NK-92 (cell line): ENCODE data around the gene TMEM217.
"Not testable (repeated sequence)": the region's sequence is repeated elsewhere in the genome, so short reads cannot be mapped to it uniquely, and the experiment has no call there.

Source experiments
- DNase-seq: peaks from one replicate; lab custom pipeline; 2025; ENCODE audit not compliant: unreplicated experiment; lab: John Stamatoyannopoulos, UW

Gene TMEM217

DNA sequence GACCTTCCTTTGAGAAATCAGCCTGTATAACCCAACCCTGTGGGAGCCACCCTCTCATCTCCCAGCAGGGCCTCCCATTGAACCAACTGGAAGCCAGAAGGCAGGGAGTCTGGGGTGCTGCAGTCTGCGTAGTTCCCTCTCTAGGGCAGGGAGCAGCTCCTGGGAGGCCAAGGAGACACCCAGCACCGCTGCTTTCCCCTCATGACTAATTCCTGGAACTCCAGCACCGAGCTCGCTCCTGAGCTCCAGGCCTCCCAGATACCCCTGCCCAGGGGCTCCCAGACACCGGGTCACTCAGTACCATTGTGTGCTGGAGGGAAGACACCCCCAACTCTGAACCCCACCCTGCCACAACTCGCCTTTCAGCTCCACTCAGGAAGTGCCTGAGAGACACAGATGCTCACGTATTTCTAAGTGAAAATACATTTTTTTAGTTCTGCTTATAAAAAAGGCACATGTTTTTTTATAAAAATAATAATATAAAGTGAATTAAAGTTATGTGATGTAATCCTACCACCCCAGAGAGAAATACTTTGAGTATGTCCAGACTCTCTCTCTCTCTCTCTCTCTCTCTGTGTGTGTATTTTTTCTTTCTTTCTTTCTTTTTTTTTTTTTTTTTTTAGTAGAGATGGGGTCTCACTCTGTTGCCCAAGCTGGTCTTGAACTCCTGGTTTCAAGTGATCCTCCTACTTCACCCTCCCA, 70.5 kb downstream of the TMEM217 start:
- no peak for DNase-seq

GRCh38 chr6:37185949-37186720, 71.8 kb downstream of the TMEM217 start:
- not testable (repeated sequence) for DNase-seq

DNA sequence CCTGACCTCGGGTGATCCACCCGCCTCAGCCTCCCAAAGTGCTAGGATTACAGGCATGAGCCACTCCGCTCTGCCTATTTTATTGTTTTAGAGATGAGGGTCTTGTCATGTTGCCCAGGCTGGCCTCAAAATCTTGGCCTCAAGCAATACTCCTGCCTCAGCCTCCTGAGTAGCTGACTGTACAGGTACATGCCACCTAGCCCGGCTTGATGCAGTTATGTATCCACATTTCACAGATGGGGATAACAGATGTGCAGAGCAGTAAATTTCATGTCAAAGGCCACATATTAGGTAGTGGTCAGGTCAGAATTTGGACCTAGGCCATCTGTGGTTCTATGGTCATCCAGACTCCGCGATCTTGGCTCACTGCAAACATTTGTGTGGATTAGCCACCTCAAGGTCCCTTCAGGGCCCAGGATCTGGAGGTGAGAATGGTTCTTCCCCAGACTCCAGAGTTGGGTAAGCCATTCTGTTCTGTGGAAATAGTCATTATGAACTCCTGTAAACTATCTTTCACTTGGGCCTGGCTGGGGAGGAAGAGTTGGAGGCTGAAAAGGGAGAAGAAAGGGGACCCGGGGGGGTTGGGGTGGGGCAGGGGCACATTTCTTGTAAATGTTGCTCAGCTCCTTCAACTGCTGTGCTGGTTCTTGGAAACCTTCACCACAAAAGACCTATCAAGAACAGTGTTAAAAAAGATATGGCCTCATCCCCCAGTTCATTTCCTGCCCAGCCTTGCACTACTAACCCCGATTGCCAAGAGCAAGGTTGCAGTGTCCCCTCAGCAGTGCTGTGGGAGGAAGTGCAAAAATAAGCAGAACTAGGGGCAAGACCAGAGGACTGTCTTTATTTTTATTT, 75.0 kb downstream of the TMEM217 start:
- DNase-seq = no peak

DNA sequence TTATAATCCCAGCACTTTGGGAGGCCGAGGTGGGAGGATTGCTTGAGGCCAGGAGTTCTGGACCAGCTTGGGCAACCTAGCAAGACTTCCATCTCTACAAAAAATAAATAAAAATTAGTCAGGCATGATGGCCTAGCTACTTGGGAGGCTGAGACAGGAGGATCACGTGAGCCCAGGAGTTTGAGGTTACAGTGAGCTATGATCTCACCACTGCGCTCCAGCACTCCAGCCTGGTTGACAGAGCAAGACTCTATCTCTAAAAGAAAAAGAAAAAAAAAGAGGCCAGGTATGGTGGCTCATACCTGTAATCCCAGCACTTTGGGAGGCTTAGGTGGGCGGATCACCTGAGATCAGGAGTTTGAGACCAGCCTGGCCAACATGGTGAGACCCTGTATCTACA, 77.3 kb downstream of the TMEM217 start:
- not testable (repeated sequence) for DNase-seq

DNA sequence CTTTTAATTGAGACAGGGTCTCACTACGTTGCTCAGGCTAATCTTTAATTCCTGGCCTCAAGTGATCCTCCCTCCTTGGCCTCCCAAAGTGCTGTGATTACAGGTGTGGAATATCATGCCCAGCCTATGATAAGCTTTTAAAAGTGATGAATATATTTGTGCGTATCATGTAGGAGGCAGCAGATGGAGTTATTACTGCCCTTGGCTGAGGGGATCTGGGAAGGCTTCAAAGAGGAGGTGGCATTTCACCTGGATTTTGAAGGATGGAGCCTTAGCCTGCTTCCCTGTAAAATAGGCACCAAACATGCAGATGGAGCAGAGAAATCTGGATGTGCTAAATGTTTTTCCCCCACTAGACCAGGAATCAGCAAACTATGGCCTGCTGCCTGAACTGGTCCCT, 77.9 kb downstream of the TMEM217 start:
- no peak for DNase-seq

DNA sequence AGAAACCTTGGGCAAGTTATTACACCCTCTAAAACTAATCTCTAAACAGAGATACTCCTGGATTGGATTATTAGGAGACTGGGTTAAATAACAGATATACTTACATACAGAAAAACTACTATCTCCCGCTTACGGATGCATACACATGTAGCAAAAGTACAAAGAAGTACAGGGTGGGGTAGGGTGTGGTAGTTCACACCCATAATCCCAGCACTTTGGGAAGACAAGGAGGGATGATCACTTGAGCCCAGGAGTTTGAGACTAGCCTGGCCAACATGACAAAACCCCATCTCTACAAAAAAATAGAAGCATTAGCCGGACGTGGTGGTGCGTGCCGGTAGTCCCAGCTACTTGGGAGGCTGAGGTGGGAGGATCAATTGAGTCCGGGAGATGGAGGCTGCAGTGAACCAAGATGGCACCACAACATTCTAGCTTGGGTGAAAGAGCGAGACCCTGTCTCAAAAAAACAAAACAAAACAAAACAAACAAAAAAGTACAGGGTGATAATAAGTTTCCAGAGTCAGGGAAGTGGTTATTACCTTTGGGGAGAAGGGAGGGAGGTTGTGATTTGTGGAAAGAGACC, 79.9 kb downstream of the TMEM217 start:
- DNase-seq = no peak

DNA sequence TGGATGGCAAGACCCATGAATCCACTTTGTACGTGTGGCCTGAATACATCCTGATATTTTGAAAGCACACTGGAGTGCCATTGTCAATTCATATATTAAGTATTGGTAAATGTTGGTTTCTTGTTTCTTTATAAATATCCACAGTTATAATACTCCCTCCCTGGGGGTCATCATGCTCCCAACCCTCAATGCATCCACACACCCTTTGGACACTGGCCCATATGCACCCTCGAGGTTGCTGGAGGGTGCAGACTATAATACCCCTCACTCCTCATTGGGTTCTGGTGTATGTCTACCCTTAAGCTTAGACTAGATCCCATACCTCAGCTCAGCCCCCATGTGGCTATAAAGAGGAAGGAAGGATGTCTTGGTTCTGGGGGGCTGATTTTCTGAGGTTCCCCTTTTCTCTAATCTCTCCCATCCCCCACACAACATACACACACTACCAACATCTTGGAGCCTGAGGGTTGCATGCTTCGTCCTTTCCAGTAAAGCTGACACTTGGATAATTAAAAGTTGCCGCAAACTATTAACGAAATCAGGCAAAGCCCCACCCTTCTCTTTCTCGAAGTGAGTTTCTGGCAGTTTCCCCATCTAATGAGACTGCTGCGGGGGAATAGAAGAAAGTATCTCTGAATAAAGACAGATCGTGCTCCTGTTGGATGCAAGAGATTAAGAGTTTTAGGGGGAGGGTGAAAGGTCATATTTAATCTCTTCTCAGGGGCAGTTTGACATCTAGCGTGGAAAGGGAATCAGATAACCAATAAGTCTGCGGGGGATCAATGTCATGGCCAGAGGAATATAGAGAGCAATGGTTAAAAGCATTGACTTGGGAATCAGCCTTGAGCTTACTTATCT, 80.6 kb downstream of the TMEM217 start:
- no peak for DNase-seq

DNA sequence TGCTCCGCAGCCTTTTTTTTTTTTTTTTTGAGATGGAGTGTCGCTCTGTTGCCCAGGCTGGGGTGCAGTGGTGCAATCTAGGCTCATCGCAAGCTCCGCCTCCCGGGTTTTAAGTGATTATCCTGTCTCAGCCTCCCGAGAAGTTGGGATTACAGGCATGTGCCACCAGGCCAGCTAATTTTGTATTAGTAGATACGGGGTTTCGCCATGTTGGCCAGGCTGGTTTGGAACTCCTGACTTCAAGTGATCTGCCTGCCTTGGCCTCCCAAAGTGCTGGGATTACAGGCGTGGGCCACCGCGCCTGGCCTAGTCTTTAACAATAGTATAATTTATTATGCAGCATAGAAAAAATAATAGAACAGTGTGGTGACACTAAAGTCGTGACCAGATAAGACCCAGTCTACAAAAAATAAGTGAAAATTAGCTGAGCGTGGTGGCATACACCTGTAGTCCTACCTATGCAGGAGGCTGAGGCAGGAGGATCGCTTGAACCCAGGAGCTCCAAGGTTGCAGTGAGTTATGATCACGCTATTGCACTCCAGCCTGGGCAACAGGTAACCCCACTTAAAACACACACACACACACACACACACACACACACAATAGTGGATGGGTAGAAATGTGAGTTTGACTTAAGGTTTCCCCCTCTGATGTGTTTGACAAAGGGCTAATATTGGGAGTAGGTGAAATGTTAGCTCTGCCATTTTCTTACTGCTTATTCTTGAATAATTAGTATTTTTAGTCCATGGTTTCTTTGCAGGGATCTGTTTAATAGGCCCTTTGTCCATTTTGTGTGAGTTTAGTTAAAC, 81.5 kb downstream of the TMEM217 start:
- no peak for DNase-seq

- DNase-seq = no peak
Observed at GRCh38 chr6:37175332-37176267, 82.3 kb downstream of the TMEM217 start.

DNA sequence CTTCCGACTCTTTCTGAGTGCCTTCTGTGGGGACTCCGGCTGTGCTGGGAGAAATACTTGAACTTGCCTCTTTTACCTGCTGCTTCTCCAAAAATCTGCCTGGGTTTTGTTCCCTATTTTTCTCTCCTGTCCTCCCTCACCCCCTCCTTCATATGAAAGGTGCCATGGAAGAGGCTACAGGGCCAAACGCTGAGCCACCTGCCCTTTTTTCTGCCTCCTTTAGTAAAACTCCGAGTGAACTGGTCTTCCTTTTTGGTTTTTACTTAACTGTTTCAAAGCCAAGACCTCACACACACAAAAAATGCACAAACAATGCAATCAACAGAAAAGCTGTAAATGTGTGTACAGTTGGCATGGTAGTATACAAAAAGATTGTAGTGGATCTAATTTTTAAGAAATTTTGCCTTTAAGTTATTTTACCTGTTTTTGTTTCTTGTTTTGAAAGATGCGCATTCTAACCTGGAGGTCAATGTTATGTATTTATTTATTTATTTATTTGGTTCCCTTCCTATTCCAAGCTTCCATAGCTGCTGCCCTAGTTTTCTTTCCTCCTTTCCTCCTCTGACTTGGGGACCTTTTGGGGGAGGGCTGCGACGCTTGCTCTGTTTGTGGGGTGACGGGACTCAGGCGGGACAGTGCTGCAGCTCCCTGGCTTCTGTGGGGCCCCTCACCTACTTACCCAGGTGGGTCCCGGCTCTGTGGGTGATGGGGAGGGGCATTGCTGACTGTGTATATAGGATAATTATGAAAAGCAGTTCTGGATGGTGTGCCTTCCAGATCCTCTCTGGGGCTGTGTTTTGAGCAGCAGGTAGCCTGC, 83.2 kb downstream of the TMEM217 start:
- no peak for DNase-seq

DNA sequence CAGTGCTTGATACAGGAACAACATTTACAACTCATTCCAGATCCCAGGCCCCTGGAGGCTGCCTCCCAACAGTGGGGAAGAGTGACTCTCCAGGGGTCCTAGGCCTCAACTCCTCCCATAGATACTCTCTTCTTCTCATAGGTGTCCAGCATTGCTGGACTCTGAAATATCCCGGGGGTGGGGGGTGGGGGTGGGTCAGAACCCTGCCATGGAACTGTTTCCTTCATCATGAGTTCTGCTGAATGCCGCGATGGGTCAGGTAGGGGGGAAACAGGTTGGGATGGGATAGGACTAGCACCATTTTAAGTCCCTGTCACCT, 83.8 kb downstream of the TMEM217 start:
- DNase-seq = no peak

DNA sequence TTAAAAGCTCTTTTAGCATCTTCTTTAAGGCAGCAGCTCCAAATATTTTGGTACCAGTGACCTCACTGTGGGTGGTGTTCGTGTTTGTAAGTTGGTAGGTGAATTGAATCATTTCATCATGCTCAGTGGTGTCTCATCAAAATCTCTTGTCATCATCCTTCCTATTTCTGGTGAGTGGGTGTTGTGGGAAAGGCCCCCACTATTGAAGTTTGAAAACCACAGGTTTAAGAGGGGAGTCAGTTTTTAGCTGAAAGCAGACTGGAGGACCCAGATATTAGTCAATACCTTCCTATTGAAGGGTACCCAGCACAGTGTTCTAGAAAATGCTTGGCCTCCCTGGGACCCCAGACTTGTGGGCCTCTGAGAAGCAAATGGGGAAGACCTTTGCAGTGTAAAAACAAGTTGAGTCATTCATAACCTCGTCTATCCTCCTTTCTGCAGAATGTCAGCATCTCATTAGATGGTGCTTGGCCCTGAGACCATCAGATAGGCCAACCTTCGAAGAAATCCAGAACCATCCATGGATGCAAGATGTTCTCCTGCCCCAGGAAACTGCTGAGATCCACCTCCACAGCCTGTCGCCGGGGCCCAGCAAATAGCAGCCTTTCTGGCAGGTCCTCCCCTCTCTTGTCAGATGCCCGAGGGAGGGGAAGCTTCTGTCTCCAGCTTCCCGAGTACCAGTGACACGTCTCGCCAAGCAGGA, 84.3 kb downstream of the TMEM217 start:
- no peak for DNase-seq

DNA sequence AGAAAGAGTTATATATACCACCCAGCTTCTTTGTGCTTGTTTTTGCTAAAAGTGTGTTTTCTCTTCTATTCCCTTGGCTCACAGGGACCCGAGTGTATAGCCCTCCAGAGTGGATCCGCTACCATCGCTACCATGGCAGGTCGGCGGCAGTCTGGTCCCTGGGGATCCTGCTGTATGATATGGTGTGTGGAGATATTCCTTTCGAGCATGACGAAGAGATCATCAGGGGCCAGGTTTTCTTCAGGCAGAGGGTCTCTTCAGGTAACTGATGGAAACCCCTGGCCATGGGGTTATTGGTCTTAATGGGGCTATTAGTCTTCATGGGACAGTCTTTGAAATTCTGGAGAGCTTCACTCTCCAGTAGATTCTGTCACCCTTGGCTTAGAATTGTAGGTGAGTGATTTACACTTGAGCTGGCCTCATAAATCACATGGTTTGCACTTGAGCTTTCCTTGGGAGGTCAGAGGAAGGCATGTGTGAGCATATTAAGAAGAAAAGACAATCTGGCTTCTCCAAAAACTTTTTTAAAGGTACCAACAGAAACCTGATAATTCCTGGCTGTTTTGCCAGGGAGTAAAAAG, 84.9 kb downstream of the TMEM217 start:
- no peak for DNase-seq

DNA sequence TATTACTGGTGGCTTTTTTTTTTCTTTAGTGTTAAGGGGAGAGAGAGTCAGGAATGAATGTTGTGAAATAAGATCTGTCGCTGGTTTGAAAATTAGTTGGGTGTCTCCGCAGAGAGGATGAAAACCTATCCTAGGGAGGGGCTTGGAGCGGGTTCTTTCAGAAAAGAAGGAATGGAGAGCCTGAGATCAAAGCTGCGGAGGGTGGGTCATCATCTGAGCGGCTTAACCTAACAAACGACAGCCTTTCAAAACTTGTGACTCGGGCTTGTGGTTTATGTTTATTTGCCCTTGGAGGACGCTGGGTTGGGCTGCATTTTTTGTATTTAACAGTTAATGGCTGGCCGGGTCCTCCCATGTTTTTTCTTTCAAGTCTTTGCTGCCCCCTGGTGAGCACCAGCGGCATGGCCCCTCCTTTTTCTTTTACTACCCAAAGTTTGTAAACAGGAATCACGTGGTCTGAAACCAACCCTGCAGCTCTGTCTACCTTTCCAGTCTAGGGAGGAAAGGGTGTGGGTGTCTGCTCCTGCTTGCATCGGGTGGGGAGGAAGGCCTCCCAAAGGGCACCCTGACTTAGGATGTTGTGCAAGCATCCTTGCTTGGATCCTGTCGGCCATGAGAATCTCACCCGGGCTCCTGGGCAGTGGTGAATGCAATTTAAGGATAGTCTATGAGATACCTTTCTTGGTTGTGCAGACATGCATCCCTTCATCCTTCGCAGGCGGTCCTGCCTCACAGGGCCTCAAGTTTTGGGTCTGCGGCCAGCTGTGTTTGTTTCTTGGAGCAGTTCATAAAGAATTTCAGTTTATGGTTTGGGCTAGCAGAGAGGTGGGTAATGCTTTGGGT, 85.8 kb downstream of the TMEM217 start:
- peak; percentile 50 for DNase-seq

GRCh38 chr6:37171201-37171969, 86.6 kb downstream of the TMEM217 start:
- DNase-seq = no peak
